NCI-H2196 treated with DMSO at 0.1 percent for 48 hours (cell line): ENCODE measurements around the gene GBF1.
"Not testable (repeated sequence)": the region's sequence is repeated elsewhere in the genome, so short reads cannot be mapped to it uniquely, and the experiment has no call there.

Experiments
- DNase-seq: peaks from one replicate; lab custom pipeline; 2025; ENCODE audit not compliant: unreplicated experiment; lab: John Stamatoyannopoulos, UW

Gene GBF1

DNA sequence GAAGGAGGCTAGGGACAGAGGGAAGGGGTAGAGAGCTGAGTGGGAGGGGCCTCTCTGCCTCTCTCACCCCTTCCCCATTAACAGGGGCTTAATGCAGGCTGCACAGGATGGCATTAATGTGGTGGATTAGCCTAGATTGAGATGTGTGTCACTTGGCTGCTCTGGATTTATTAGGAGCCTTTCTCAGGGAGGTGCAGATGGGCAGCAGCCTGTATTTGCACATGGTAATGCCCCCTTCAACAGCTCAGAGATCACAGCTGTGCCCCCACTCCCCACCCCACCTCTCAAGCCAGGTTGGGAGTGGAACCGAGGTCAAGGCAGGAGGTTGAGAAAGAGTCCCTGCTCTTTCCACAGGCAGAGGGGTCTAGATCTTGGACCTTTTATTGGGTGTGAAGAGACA, 11.3 kb upstream of the GBF1 start:
- no peak for DNase-seq

DNA sequence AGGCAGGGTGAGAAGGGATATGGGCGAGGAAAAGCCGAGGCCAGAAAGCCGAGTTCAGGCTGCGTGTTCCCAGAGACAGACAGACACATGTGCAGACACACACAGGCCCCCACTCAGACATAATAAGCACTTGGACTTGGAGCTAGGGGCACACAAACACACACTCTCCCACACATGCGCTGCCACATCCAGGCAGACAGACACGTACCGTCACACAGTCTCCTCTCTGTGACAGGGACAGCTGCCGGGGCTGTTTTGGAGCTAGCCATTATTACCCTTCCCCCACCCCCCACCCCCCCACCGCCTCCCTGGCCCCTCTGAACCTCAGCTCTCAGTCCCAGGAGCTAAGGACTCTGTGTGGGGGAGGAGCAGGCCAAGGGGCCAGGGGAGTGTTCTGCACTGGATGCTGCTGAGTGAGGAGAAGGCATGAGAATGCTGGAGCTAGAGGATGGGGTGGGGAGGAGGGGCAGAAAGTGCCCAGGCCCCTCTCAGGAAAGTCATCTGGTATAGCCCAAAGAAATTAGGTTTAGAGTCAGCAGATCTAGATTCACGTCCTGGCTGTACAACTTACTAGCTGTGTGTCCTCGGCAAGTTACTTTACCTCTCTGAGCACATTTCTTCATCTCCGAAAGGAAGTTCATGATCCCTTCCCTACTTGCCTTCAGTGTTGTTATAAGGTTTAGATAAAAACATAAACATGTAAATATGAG, 10.3 kb upstream of the GBF1 start:
- DNase-seq: no peak

DNA sequence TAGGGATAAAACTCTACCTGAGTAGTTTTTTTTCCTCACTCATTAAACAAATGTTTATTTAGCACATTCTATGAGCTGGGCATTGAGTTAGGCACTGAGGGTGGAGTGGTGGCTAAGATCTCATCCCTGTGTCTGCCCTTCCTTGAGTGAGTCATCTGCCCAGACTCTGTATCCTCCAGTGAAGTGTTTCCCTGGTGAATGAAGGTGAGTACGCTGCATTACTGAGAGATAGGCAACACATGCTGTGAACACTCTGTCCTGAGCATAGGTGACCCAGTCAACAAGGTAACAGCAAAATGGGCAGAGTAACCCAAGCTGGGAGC, 9.8 kb upstream of the GBF1 start:
- no peak for DNase-seq

DNA sequence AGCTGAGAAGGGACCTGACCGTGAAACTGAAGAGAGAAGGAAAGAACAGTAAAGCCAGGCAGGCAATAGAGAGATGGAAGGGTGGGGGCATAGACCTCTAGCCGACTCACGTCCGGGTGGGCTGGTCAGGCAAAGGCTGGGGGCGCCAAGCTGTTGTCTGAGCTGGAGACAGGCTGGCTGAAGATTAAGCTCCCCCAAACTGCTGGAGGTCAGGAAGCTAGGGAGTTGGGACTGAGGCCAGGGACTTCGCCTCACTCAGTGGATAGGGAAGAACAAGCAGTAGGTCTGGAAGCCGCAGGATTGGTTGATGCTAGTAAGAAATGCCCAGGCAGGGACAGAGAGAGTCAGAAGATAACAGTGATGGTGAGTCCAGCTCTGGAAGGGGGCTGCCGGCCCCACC, 9.3 kb upstream of the GBF1 start:
- DNase-seq: no peak

DNA sequence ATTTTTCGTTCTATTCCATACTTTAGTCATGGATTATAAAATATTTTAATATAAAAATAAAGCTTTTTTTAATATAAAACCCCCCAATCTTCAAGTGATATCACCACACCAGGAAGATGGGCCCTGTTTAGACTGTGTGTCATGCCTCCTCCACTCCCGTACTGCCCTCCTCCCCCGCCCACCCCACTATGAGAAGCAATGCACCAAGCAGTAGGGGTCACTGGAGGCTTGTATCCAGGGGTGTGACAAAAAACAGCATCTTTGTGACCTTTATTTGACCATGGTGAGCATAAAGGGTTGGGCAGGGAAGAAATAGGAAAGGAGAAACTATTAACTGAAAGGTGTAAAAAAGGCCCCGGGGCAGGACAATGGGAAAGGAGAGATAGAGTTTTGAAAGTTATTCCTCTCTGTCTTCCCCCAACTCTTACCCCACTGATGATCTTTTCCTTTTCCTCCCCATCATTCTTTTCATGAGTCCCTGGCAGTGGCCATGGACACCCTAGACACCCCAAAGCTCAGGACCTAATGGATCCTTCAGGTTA, 7.5 kb upstream of the GBF1 start:
- no peak for DNase-seq

DNA sequence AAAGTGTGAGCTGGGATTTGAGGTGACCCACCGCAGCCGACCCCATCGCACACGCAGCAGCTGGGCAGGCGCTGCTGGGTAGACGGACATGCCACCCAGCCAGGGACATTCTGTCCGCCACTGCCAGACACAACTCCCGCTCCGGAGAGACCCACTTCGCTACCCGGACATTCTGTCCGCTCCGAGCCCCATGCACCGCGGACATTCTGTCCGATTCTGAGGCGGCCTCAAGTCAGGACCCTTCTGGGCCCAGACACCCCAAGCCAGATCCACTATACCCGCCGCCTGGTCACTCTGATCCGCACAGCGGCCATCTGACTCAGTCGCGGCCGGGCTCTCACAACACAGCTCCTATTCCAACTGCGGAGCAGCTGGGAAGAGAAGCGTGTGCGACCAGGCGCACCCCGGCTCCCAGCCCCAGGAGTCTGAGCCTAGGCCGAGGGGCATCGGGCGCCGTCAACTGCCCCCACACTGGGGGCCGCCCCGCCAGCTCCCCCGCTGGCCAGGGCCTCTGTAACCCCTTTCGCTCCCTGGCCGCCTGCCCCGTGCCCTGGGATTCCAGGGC, 4.8 kb upstream of the GBF1 start:
- DNase-seq: no peak

DNA sequence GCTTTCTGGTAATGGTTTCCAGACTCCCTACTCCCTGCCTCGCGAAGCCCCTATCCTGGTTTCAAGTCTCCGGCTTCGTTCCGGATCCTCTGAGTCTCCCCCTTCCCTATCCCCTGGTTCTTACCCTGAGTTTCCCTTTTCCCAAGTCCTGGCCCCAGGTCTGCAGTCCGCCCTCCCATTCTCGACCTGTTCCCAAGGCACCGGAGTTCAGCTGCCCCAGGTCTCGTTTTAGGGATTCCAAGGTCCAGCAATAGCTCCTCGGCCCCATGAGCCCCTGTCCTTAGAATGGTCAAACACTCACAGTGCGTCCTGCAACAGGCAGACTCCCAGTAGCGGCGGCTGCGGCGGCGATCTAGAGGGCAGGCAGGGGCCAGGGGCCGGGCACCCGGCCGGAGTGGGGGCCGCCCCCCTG, 4.3 kb upstream of the GBF1 start:
- no peak for DNase-seq

DNA sequence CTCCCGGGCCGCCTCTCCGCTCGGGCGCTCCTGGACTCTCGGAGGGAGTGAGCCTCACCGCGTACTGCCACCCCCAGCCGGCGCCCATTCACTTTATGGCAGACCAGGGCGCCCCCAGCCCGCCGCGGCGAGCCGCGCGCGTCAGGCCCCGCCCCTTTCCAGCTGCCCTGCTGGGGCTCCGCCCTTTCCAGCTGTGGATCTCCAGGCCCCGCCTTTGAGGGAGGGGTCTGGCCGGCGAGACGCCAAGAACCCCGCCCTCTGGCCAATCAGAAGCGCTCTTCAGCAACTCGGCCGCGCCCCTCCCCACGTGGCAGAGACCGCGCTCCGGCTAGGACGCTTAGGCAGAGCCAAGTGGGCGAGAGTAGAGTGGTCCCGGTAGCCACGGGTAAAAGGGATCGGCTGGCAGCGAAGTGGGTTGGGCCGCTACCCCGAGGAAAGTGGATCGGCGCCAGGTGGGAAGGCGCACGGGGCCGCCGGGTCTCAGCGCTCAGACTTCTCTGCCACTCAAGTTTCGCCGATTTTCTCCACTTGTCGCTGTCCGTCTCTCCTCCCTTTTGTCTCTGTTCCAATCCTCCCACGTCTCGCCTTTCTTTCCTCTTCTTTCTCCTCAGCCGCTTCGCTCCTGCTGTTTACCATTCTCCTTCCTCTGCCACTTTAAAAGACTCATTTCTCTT, 3.8 kb upstream of the GBF1 start, which contains the start of gene PITX3:
TSS of gene PITX3 (minus strand) at position 69 of the 674 bp plus-strand sequence. CDS start 9,432 bp downstream, outside the sequence.
- peak; percentile 21 for DNase-seq

DNA sequence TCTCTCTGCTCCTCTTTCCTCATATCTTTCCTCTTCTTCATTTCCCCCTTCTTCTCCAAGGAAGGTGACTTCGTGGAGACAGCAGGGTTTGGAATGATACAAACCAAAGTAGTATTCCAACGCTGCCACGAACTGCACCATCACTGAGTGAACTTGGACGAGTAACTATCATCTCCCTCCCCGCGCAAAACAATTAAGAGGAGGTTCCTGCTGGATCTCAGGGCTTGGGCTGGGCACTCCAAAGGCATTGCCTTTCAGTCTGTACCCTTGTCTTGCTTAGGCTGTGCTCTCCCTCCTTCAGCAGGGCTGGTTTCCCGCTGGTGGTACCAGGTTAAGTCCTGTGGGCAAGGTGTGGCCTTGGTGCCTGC, 3.2 kb upstream of the GBF1 start:
- no peak for DNase-seq

DNA sequence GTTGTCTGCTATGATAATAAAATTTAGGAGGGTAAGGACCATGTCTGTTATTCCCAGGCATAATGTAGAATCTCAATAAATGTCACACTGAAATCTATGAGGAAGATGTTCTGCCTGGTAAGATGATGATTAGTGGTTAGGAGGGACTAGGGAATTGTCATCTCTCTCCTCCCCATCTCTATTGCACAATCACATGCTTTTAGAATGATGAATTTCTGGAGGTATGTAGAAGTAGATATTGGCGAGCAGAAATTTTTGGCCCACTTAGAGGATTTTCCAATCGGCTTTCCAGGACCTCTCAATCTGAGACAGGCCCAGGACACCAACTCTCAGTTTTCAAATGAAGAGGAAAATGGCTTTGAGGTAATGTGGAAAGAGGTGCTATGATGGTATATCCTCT, 2.0 kb upstream of the GBF1 start:
- DNase-seq: no peak

DNA sequence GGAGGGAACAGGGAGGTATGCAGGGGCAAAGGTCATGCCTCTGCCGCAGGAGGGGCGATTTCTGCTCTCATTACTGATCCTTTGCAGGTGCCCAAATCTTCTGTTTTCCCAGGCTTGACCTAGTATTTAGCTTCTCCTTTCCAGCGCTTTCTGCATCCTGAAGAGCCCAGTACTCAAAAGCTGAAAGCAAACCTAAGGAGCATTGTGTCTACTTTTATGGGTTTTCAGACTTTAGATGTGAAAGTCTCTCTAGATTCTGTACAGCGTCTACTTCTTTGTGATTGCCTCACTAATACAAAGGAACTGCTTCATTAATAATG, 560 bp downstream of the GBF1 start:
- no peak for DNase-seq

DNA sequence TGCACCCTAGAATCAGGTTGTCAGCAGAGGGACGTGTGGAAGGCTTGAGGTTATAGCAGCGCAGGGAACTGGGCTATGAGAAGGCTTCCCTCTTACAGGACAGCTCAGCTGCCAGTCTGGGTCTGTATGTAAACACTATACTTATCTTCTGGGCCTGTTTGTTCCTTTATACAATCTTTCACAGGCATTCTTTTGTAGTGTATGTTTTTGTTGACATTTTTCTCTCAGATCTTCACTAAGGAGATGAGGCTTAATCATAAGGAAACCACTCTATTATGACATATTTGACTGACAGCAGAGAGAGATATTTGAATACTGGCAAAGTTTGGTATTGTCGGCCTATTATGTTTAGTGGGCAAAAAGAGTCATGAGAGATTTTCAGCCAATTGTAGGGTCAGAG, 929 bp downstream of the GBF1 start:
- DNase-seq: no peak

DNA sequence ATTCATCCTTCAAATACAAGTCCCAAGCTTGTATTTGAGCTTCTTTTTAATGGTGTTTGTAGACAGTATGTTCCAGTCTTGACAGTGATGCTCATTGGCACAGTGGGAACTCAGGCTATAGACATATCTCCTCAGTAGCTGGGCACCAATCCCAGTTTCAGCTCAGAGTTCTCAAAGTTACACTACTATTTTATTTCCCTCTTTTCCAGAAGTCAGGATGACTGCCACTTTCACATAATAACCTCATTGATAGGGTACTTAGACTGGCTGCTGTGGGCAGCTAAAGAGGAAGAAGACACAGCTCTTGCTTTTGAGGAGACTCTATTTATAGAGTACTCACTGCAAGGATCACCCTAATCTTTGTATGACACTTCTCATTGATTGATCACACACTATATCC, 2.4 kb downstream of the GBF1 start:
- DNase-seq: no peak

DNA sequence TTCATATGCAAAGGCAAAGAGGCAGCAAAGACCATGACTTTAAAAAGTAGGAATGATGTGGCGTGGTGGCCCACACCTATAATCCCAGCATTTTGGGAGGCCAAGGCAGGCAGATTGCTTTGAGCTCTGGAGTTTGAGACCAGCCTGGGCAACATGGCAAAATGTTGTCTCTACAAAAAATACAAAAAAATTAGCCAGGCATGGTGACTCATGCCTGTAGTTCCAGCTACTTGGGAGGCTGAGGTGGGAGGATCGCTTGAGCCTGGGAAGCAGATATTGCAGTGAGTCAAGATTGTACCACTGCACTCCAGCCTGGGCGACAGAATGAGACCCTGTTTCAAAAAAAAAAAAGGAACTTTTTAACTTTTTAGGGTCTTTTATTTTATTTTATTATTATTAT, 7.2 kb downstream of the GBF1 start:
- not testable (repeated sequence) for DNase-seq

DNA sequence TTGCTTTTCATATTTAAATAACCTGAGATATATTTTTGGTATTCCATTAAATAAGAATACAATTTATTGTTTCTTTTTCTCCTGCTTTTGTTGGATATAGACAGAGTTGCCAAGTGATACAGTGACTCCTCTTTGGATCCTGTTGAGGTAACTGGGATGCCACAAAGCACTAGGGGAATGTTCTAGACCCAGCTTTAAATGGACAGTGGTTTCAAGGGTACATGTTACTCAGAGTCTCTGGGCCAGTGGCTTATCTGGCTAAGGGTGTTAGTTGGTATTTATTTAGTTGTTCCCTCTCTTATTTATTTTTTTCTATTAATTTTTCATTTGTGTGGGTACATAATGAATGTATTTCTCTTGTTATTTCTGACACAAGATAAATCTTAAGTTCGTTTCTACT, 9.1 kb downstream of the GBF1 start:
- no peak for DNase-seq

DNA sequence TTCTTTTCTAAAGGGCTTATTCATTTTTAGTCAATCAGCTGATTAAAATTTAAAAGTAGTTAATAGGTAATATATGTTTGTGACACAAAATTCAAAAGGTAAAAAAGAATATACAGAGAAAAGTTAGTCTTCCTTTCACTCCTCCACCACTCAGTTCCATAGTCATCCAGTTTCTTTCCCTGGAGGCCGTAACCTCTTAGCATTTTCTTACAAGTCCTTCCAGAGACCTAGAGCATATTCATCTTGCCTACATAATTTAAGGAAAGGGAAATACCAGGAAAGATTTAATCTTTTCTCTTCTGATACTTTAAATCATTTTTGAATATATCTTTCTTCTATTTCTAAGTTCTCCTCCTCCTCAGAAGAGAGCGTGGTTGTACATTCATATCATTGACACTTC, 10.1 kb downstream of the GBF1 start:
- DNase-seq: no peak

DNA sequence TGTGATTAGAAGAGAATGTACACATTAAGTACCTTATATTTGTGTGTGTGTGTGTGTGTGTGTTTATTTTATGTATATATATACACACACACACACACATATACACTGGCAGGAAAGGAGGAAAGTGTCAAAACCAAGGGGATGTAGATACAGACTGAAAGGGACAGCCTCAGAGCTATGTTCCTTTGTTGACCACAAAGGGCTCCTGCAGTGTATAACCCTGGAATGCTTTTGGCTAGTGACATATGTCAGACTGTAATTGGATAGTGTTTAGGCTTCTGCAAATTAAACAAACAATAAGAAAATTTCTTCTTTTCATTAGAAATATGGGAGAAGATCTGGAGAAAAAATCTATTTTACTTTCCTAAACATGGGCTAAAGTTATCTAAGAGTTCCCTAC, 15.9 kb downstream of the GBF1 start:
- no peak for DNase-seq

DNA sequence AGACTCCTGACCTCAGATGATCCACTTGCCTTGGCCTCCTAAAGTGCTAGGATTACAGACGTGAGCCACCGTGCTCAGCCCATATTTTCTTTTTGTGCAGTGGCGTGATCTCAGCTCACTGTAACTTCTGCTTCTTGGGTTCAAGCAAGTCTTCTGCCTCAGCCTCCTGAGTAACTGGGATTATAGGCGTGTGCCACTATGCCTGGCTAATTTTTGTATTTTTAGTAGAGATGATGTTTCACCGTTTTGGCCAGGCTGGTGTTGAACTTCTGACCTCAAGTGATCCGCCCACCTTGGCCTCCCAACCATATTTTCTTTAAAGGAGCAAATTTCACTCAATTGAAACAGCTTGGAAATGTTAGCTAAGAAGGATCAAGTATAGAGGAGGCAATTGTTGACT, 16.5 kb downstream of the GBF1 start:
- DNase-seq: no peak

DNA sequence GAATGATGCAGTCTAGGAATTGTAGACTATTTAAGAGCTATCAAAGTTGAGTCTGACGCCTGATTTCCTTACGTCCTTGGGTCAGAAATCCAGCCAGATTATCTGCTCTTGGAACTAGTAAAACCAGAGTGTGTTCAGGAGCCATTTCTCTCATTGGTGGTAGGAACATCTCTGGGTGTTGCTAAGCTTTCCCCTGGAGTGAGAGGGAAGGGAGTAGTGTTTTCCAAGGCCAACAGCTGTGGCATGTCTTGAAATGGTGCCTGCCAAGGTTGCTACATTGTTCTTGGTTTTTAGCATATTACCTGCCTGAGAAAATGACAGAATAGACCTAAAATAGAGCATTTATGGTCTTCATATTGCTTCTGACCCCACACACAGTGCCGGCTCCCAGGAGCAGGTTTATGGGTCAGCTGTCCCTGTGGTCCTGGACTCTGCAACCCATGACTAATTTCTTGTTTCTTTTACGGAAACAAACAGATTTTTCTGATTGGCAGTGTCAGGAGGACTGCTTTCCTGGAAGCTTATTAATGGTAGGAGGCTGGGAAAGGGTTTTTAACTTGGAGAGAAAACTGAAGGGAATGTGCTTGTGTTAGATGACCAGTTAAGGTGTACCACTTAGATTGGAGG, 17.5 kb downstream of the GBF1 start:
- no peak for DNase-seq

DNA sequence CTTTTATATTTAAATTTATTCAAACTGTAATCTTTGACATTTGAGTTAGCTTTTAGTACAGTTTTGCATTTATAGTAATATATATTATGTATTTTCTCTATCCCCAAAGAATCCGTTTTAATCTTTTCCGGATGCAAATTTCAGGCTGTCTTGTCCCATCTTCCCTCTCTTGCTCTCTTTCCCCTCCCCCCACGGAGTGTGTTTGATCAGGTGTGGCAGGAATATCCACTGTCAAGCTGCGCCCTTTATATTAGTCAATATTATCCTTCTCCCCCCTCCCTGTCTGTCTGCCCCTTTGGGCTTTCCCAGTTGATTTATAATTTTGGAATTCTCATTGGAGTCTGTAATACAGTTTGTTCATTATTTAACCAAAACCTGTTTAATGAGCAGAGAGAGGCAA, 19.0 kb downstream of the GBF1 start:
- no peak for DNase-seq

DNA sequence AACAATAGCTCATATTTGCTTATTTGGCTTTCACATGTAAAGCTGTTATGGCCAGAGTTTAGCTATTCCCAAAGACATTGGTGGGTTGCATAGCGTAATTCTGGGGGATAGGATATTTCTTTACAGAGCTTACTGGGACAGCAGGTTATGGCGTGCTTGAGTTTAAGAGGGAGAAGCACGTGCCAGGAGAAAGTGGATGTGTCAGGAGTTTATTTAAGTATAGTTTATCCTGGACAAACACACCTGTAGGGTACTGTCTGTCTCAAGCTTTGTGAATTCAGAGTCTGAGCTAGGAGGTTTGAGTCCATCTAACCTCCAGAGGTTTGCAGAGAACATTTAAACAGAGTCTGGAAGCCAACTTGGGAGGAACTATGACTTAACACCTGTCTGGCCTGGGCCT, 21.3 kb downstream of the GBF1 start:
- DNase-seq: no peak

DNA sequence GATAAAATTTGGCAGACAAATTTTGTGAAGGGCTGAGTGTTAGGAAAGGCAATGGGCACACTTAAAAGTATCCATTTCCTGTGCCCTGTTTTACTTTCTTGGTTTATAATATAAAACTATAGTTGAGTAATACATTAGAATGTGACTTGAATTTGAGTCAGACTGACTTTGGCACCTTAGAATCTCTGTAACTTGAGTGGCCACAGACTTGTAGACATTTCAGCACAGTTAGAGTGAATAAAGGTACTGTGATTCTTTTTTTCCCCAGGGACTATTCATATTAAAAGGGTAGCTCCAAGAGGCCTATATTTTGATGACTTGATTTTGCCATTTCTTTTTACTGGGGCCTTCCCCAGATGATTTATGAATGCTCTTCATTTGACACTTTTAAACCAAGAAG, 22.4 kb downstream of the GBF1 start:
- DNase-seq: no peak
